NCI-H460 (cell line): ENCODE measurements around the gene GPR173. TPM values are rescaled to one million over a fixed set of nuclear protein-coding genes. Genes with fewer than 3 reads are reported as not detected.

Source experiments
- DNase-seq: peaks from one replicate; pipeline ENCODE4 v3.0.0-alpha.2; 2016; ENCODE audit warnings: low read depth; ENCODE audit errors: extremely low read depth
- small RNA-seq, 2 experiments: library from RNA; depleted of rRNA; stranded (forward); fragments of <200 nt; gene quantifications; one replicate each; pipeline ENCODE3, GENCODE V24; 2014
- total RNA-seq: library from RNA; depleted of rRNA; stranded (reverse); fragments of >200 nt; shearing (Covaris generic); gene quantifications from 2 replicates; pipeline ENCODE4 v1.2.3, GENCODE V29; 2014; rRNA removed

The GPR173 gene
- total RNA-seq, 1 experiment from 2014 or later: 1.2 TPM

DNA sequence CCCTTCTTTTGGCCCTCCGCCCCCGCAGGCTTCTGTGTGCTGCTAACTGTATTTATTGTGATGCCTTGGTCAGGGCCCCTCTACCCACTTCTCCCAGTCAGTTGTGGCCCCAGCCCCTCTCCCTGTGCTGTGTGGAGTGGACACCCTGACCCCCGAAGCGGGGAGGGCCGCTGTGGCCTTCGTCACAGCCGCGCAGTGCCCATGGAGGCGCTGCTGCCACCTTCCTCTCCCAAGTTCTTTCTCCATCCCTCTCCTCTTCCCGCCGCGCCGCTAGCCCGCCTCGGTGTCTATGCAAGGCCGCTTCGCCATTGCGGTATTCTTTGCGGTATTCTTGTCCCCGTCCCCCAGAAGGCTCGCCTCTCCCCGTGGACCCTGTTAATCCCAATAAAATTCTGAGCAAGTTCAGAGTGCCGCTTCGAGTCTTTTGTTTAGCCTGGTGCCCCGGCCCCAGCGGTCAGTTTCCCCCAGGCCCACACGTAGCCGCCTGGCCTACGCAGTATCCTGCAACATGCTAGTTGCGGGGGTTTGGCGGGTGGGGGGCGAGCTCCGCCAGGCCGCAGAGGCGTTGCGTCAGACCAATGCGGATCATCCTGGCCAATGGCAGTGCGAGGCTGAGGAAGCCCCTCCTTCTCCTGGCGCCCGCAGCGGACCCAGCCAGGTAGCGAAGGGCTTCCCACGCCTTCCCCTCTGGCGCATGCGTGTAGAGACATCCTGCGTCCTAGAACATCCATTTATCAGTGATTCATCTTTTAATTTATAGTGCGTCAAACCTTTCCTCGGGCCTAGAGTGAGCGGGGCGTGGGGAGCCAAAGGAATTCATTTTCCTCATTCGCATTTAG lies 39.8 kb downstream of the GPR173 start:
- DNase-seq: peak; percentile 47

DNA sequence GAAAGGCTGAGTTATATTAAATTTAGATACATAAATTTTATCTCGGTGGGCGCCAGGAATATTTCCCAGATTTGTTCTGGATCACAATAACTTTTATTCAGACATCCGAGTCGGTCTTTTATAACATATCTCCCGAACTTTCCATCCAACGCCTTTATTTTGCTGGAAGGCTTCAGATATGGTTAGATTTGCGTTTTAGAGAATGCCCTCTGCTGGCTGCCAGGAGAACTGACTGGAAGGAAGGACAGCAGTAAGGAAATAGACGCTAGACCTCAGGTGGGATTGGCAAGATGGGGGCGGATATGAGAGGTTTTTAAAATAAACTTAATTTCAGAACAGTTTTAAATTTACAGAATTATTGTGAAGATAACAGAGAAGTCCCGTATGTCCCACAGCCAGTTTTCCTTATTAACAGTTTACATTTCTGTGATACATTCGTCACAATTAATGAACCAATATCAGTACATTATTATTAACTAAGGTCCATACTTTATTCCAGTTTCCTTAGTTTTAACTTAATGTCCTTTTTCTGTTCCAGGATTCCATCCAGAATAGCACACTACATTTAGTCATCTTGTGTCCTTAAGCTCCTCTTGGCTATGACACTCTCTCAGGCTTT lies 40.7 kb downstream of the GPR173 start:
- peak; percentile 49 for DNase-seq

DNA sequence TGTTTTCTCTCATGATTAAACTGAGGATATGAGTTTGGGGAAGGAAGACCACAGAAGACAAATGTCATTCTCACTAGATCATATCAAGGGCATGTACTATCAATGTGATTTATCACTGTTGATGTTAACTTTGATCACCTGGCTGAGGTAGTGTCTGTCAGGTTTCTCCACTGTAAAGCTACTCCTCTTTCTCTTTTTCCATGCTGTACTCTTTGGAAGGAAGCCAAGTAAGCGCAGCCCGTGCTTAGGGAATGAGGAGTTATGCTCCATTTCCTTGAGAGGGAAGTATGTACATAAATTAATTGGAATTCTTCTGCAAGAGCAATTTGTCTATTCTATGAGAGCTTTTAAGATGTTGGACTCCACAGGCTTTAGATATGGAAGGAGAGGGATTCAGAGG lies 41.3 kb downstream of the GPR173 start:
- DNase-seq: no peak

- DNase-seq: no peak
Observed at GRCh38 chrX:53091354-53091753, 42.8 kb downstream of the GPR173 start.

DNA sequence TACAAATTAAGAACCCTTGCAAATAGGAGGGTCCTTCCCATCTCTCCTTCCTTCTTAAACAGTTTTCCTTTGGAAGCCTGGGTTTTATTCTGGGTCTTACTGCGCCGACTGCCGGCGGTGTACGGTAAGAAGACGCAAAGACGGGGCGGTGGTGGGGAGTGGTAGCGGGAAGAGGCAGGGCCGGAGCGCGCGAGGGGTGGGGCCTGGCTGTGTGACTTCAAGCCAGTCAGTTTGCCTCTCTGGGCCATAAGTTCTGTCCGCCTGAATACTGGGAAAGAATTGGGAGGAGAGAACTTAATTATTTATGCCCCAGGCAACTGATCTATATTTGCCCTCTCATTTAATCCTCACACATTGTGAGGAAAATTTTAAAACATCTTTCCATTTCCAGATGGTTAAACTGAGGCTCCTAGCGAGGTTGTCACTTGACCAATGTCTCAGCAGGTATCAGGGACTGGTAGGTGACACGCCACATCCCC lies 44.6 kb downstream of the GPR173 start:
- DNase-seq: peak; percentile 82

- DNase-seq: peak; percentile 97
Observed at GRCh38 chrX:53093748-53094581, 45.4 kb downstream of the GPR173 start, which contains the start of gene KANTR. Gene KANTR, plus strand, starts transcription at chrX:53094142. Its CDS starts 30,131 bp downstream, at chrX:53124273.

- DNase-seq: no peak
Observed at GRCh38 chrX:53094582-53094905, 46.0 kb downstream of the GPR173 start.

DNA sequence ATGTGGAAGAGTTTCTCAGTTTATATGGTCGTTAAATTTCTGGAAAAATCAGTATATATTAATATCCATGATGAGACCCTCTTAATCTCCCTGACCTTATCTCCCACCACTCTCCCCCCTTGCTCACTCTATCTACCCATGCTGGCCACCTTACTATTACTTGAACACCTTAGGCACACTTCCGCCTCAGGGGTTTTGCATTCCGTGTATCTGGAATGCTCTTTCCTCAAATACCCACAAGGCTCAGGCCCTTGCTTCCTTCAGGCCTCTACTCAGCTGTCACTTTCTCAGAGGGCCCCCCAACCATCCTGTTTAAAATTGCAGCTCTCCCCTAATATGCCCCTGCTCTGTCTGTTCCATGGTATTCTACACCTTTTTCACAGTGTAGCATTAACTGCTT lies 47.2 kb downstream of the GPR173 start:
- no peak for DNase-seq

DNA sequence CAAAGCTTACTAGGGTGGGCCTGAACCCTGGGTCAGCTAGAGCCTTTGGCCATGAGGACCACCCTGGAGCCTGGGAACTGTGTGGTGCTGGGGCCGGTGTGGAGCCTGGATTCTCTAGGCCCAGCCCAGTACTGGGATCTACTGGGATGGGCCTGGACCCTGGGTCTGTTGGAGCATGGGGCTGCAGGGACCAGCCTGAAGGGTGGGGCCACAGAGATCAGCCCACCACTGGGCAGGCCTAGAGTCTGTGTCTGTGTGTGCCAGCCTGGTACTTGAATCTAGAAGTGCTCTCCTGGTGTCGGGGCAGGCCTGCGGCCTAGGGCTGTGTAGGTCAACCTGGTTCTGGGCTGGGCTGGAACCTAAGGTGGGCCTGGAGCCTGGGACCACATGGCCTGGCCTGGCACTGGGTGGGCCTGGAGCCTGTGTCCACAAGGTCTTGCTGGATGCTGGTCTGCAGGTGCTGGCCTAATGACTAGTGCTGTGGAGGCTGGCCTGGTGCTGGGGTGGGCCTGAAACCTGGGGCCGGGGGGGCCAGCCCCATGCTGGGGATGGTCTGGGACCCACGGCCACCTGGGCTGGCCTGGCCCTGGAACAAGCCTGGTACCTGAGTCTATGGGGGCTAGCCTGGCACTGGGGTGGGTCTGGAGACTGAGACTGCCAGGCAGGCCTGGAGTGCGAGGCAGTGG lies 66.4 kb downstream of the GPR173 start:
- DNase-seq: no peak

- no peak for DNase-seq
Observed at GRCh38 chrX:53115550-53115874, 66.9 kb downstream of the GPR173 start.

GRCh38 chrX:53116101-53116500 lies 67.5 kb downstream of the GPR173 start:
- no peak for DNase-seq

DNA sequence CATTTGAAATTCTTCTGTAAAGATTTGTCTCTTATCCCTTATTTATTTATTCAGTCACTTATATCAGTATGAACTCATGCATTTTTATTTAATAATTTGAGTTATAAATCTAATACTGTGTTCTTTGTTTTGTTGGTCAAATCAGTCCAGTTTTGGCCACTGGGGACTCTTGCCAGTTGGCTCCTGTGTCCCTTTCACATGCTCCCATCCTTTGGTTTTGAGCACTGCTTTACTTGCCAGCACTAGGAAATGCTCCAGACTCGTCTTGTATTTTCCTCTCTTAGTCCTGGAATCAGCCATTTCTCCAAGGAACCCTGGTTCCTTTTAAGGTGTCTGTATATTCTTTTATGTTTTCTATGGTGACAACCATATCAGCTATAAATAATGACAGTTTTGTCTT lies 73.4 kb downstream of the GPR173 start:
- DNase-seq: no peak

DNA sequence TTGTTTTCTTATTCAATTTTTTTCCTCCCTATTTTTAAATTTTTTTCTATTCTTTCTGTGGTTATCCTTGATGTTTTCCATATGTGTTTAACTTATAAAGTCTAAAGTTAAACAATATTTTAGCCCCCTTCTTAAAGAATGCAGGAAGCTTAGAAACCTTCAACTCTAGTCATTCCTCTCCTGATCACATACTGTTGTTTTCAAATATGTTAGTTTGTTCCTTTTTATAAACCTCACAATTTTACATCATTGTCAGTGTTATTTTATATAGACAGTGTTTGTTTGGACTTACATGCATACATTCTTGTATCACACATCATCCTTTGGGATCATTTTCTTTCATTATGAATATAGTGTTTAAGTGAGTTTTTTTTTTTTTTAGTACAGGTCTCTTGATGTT lies 76.9 kb downstream of the GPR173 start:
- DNase-seq: no peak

DNA sequence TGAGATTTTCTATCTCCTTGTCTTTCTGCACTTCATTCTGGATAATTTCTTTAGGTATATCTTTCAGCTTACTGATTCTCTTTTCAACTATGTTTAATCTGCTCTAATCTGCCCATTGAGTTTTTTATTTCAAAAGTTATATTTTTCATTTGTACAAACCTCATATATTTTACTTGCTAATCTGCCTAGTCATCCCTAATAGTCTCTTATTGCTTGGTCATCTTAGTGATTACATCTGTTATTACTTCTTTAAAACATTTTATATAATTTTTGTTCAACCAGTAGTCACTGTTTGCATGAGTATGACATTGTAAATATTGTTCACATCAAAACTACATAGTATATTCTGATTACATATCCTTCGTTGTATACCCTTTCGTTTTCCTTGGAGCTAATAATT lies 77.8 kb downstream of the GPR173 start:
- no peak for DNase-seq

DNA sequence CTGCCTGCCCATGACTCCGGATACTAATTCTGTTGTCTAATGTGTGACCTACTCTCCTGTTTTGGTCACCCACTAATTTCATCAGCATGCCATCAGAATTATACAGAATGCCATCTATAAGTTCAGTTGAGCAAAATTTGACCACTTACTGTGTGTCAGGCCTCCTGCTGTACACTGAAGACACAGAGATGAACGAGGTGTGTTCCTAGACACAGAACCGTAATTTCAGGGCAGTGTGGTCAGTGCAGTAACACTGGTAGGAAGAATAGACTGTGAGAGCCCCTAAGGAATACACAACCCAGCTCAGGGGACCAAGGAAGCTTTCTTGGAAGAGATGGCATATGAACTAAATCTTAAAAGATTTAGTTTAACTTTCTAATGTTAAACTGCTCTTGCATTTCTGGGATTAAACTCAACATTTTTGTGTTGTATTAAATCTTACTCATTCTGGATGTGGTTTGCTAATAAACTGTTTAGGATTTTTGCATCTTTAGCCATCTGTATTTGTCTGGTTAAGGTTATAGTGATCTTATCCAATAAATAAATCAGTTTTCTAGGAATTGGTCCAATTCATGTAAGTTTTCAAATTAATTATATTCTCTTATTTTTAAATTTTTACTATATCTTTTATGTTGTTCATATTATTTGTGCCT lies 79.6 kb downstream of the GPR173 start:
- DNase-seq: no peak

Small RNA genes lying within 50 kb of the gene (small RNA-seq; reads per million reads assigned to genes)
- 0 to 0.06 reads per million in 2 experiments for gene AL591212.2

Other genes starting within 250 kb of the GPR173 start
- gene XAGE5, start 237.5 kb upstream of the GPR173 start, total RNA-seq: not detected in 2 replicates
- not detected in 2 replicates for gene XAGE3, start 180.7 kb upstream of the GPR173 start, total RNA-seq
- 40.3 and 43.0 TPM in 2 replicates for gene FAM156B, start 151.5 kb upstream of the GPR173 start, total RNA-seq
- 27.2 and 40.6 TPM in 2 replicates for gene FAM156A, start 90.3 kb upstream of the GPR173 start, total RNA-seq
- gene TSPYL2, start 33.6 kb downstream of the GPR173 start, total RNA-seq: 9.9 and 10.4 TPM in 2 replicates
- 6.4 and 8.0 TPM in 2 replicates for gene KANTR, start 45.4 kb downstream of the GPR173 start, total RNA-seq
- 65.5 and 78.6 TPM in 2 replicates for gene KDM5C, start 176.4 kb downstream of the GPR173 start, total RNA-seq
- 15.6 and 18.9 TPM in 2 replicates for gene IQSEC2, start 232.8 kb downstream of the GPR173 start, total RNA-seq